ENCODE data around the gene PABPN1L.

The PABPN1L gene

DNA sequence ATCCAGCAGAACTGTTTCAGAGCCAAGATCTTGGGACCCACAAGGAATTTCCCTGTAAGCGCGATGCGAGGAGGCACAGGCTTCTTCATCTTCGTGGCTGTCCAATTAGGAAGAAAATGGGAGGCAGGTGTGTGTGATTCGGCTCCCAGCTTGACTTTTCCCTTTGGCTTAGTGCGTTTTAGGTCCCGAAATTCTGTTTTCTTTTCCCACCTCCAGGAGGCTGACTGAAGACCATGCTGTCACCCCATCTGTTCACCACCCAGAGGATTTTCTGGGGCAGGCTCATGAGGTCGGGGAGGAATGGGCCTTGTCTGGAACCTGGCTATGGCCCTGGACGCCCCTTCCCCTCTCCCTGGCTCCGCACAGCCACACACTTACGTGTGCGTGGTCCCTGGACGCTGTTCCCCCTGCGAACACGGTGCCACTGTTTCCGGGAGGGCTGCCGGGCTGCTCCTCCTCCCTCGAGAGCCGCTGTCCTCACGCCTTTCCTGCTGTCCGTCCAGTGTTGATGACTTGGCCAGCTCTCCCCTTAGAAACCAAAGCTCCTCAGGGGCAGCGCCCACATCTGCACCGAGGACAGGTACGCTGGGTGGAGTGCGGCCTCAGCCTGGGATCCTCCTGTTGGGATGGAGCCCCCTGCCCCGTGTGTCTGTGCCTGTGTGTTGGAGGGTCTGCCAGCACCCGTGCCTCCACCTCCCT lies 2.7 kb upstream of the PABPN1L start:
- DNase-seq (ENCODE audit: low spot score), result no peak

DNA sequence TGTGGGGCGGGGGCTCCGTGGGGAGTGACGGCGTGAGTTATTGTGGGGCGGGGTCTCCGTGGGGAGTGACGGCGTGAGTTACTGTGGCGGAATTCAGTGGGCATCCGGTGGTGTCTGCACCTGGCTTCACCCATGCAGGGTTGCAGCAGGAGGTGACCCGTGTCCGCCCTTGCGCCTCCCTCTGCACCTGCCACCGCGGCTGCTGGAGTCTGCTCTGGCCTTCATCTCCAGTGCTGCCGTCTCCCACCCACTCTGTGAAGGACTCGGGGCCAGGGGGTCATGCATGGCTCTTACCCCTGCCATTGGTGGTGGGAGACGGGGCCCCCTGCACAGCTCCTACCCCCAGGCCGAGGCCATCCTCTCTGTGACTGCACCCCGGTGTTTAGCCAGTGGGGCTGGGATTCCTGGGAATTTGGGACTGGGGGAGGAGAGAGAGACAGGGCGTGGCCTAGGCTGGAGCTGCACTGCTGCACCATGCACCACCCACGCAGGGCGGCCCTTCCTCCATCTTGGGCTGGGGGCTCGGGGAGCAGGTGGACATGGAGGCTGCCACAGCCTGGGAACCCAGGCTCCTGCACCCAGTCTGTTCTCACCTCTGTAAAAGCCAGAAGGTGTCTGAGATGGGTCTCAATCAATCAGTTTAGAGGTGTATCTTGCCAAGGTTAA lies 1.3 kb upstream of the PABPN1L start:
- DNase-seq (ENCODE audit: low spot score), result no peak

DNA sequence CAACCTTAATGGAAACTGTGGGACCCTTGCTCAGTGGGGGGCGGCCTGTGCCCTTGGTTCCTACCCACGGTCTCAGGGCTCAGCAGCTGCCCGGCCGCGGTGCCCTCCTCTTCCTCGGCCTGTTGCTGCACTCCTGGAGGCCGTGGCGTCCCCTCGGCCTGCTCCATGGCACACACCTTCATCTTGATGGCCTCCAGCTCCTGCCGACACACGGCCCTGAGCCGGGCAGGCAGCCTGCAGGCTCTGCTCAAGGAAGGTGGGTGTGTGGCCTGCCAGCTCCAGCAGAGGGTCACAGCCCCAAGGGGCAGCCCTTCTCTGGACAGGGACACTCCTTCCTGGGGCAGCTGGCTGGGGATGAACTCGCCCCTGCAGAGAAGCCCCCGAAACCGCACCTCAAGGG lies 718 bp downstream of the PABPN1L start:
- no peak for DNase-seq (ENCODE audit: low spot score)

DNA sequence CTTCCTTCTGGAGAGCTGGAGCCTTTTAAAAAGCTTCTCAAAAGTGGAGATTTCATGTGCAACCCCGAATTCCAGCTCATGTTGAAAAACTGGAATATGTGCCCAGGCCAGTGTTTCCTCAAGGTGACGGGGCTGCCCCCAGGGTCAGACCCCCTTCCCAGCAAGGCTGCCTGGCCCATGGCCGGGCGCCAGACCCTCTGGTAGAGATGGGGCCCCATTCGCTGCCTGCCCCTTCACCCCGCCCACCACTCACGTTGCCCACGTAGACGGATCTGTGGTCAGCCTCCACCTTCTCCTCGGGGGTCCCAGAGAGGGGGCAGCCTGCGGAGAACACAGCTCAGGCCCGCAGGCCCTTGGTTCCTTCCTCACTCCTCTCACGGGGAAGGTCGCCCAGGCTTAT lies 1.1 kb downstream of the PABPN1L start:
- DNase-seq (ENCODE audit: low spot score), result no peak

DNA sequence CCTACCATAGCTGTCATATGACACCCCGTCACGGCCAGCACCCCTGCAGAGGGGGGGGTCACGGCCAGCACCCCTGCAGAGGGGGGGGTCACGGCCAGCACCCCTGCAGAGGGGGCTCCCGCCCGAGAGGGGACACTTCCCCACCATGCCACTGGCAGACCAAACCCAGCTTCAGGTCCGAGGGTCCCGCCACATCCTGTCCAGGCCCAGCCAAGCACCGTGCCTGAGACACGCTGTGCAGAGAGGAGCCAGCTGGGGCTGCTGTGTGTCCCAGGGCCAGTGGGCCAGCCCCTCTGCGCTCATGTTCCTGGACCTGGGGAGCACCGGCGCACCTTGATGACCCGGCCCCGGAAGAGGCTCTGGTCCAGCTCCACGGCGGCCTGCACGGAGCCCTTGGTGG lies 1.9 kb downstream of the PABPN1L start:
- DNase-seq (ENCODE audit: low spot score), result no peak

DNA sequence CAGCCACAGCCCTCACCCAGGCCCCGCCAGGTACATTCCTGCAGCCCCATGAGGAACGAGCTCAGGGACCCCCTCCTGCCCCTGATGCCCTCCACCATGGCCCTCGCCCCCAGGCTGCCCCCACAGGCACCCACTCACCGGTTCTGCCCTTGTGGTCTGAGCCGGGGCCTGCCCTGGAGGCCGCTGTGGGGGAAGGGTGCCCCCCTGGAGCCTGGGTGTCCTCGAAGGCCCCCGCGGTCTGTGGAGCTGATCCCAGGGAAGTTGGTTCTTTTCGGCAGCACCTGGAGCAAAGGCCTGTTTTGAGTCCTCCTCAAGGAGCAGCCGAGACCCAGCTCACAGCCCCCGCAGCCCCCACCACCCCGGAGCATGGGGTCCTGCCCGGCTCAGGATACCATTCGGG lies 2.4 kb downstream of the PABPN1L start:
- DNase-seq (ENCODE audit: low spot score), result no peak

DNA sequence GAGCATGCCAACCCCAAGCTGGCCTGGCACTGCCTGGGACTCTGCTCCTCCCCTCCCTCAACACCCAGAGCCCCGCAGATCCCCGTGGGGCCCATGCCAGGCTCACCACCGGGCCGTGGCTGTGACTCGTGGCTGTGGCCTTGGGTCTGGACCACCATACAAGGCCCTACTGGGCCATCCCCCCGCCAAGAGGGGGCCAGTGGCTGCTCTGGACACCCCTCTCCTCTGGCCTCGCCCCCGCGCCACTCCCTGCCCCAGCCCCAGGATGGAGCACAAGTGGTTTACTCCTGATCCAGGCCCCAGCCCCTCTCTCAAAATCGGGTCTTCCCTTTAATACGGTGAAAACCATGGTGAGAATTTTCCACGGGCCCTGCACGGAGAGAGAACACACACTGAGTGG lies 3.0 kb downstream of the PABPN1L start:
- DNase-seq (ENCODE audit: low spot score), result no peak

DNA sequence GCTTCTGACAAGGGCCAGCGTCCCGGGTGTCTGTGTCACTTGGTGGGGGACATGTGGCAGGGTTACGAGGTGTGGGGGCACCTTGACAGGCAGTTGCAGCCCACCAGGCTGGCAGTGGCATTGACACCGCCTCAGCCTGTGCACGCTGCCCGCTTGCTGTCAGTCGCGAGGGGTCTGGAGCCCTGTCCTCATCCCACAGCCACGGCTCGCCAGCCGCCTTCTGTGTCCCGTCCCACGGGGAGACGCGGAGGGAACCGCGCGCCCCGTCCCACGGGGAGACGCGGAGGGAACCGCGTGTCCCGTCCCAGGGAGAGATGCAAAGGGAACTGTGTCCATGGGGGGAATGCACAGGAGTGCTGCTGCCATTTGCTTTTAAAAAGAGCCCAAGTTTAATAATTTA lies 3.5 kb downstream of the PABPN1L start:
- no peak for DNase-seq (ENCODE audit: low spot score)

DNA sequence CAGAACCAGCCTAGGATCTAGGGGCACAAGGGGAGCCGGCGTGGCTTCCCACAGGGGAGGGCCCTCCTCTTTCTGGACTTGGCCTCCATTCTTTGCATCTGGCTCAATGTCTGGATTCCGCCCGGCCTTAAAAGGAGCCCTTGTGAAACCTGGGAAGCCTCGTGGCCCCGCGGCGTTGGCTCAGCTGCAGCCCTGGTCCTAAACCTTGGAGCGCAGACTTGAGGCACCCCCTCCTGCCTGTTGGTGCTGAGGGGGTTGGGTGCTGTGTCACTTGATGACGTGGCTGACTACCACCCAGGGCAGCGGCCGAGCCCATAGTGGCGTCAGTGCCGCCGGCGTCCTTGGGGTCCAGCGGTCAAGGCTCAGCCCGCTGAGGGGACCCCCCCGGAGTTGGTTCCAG lies 5.1 kb downstream of the PABPN1L start:
- DNase-seq (ENCODE audit: low spot score), result no peak

DNA sequence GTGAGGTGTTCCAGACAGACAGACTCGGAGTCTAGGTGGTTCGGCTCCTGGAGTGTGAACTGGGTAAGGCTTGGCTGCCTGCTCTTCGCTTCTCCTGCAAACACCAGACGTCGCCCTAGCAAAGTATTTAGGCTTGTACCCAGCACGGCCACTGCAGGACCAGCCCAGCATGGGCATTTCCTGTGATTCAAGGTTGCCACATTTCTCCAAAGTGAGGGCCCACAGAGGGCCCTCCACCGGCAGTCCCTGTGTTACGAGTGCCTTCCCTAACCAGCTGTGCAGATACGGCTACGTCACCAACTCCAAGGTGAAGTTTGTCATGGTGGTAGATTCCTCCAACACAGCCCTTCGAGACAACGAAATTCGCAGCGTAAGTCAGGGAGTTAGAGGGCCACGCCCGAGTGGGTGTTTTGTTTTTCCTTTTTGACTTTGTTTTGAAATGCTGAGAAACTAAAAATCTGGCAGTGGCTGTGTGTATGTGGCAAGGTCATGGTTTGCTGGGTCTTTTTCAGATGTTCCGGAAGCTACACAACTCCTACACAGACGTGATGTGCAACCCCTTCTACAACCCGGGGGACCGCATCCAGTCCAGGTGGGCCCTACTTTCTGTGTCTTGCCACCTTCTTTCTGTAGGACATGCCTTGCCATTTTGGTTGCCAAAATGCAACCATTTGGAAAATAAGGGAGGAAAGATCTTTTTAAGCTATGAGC lies 6.9 kb downstream of the PABPN1L start:
- no peak for DNase-seq (ENCODE audit: low spot score)

DNA sequence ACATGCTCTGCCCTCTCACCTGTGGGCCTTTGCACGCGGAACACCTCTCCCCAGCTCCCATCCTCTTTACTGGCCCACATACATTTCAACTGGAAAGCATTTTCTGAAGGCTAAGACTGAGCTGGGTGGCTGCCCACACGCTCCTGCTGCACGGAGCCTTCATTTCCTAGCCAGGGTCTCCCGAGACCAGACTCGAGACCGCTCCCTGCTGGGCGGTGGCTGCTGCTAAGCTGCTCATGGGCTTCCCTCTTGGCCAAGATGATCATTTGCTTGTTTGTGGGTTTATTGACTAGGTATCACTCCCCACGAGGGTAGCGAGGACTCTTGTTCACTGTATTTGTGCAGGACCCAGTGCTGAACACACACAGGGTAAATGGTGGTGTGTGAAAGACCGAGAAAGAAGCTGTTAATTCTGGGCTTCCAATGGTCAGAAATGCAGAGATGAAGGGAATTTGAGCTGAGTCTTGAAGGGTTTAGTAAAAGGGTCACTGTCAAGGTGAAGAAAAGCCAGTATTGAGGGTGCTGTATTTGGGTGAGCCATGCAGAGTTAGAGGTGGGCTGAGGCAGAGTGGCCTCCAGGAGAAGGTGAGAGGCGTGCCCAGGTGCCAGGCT lies 8.6 kb downstream of the PABPN1L start:
- peak; percentile 75 for DNase-seq (ENCODE audit: low spot score)

DNA sequence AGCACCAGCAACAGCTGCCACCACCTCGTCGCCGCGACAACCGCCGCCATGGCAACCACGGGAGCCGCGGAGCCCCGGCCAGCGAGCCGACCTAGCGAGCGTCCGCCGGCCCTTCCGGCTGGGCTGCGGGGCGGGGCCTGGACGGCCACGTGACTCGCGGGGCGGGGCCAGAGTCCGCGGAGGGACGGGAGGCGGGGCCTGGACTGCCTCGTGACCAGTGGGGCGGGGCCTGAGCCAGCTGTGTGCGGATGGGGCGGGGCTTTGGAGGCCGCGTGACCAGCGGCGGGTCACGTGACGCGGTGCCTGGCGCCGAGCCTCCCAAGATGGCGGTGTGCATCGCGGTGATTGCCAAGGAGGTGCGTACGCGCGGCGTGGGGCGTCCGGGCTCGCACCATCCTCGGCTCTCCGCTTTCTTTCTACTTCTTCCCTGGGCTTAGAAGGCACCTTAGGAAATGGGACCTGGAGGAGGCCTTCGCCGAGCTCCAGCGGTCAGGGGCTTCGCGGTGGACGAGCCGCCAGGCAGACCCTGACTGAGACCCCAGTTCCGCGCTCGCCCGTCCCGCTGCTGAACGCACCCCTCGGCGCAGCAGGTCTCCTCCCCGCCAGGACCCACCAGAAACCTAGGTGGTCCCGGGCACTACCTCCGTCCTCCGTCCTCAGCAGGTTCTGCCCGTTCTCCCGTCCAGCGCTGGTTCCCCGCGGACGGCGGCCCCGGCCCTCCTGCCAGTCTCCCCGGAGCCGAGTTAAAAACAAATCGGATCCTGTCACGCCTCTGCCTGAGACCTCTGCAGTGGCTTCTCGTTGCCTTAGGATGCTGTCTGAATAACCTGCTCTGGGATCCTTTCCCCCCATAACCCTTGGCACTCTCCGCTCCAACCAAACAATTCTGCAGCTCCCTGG lies 9.4 kb downstream of the PABPN1L start, which contains the start of the genes GALNS and TRAPPC2L:
Gene GALNS, minus strand, starts transcription at position 120 of the 900 bp plus-strand sequence. Its CDS starts 70 bp downstream, at position 50.
Gene TRAPPC2L, plus strand, starts transcription at position 300 of the 900 bp plus-strand sequence. Its CDS starts 24 bp downstream, at position 324.
- DNase-seq (ENCODE audit: low spot score), result peak; percentile 98

DNA sequence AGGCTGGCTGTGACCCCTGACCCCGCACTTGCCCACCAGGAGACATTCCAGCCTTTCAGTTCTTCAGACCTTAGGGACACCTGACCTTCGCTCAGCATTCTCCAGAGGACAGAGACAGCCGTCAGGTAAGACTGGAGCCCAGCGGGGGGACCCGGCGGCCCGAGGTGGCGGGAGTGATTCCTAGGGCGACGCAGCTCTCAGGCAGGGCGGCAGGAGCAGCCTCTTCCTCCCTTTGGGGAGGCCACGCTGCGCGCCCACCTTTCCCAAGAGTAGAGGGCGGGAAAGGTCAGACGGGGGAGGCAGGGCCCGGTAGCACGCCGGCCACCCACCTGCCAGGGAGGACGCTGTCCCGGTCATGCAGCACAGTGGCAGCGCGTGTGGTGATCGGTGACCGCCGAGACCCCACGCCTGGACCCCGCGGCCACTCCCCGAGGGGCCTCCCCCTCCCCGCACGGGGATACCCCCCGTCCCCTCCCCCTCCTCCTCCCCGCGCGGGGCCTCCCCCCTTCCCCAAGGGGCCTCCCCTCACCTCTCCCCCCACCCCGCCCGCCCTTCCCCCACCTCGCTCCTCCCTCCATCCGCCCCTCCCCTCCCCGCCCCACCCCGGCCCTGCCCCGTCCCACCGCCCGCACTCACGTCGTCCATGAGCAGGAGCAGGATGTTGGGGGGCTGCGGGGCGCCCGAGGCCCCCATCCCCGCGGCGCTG lies 10.2 kb downstream of the PABPN1L start:
- DNase-seq (ENCODE audit: low spot score), result no peak

DNA sequence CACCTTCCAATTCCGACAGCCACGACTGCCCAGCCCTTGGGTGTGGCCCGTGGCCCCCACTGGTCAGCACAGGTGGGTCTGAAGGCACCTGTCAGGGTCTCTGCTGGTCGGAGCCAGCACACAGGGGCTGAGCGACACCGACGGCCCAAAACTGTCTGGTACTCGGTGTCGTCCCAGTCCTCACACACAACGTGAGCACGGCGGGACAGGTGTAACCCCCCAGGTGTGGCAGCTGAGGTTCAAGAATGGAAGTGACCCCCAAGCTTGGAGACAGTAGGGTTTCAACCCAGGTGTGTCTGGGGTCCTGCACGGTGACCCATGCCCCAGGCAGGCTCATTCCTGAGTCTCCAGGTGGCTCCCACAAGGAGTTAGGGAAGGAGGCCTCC lies 10.7 kb downstream of the PABPN1L start:
- DNase-seq (ENCODE audit: low spot score), result no peak

DNA sequence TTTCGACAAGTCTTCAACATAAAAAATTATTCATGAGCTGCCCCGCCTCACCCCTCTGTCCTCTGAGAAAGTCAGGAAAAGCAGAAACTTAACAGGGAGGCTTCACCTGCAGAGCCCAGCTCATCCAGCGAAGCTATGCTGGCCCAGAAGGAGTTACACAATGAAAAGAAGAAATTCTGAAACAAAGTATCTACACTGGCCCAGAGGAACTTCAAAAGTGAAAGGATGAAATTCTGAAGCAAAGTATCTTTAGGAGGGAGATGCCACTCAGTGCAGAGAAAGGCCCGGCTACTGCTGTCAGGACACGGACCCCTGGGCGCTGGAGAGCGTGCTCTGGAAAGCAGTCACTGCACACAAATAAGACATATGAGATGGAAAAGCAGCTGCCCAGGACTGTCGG lies 11.3 kb downstream of the PABPN1L start:
- no peak for DNase-seq (ENCODE audit: low spot score)

DNA sequence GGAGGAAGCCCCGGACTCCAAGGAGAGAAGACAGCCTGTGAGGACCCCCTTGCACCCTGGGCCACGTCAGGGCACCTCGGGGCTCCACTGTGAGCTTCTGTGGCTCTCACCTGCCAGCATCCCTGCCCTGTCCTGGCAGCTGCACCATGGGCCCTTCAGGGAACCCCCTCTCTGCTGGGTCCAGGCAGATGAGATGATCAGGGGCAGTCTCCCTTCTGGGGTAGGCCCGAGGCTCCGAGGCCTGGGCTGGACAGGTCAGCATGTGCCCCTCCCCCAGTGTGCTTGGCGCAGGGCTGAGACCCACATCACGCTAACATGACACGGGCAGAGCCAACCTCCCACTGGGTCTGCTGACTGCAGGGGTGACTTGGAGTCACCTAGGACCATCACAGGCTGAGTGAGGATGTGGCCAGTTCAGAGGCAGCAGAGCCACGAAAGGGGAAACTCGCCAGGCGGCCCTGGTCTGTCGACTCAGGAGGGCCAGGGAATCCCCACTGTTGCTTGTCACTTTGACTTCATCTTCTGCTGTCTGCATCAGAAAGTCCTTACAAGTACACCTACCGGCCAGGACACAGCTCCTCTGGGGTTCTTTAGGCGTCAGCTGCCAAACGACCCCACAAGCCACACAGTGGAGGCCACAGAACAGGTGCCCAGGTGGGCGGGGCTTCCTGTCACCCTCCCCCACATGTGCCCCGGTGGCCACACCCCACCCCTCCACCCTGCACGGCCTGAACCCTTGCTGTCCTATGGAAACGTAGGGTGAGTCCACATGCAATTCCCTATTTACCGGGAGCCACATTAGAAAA lies 12.0 kb downstream of the PABPN1L start:
- no peak for DNase-seq (ENCODE audit: low spot score)

DNA sequence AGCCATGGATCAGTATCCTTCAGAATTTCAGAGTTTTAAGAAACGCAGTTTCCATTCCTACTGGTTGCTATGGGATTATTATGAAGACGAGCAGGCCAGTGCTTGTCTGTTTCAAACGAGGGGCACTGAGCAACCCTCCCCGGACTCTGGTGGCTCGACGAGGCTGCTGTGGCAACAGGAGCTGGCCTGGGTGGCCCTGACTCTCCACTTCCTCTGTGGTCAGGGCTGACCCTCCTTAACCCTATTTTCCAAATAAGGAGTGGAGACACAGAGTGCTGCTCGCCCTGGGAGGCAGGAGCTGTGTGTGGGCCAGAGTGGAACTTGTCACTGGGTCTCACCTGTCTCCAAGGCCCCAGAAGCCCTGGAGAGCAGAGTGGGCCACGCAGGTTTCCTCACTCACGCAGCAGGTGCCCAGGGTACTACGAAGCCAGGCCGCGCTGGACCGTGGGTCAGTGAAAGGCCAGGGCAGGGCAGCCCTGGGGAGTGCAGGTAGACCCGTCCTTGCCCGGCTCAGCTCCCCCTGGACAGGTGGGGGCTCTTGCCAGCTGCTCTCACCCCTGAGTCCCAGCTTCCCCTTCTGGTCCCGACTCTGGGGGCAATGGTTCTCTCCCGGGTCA lies 13.0 kb downstream of the PABPN1L start:
- DNase-seq (ENCODE audit: low spot score), result no peak

DNA sequence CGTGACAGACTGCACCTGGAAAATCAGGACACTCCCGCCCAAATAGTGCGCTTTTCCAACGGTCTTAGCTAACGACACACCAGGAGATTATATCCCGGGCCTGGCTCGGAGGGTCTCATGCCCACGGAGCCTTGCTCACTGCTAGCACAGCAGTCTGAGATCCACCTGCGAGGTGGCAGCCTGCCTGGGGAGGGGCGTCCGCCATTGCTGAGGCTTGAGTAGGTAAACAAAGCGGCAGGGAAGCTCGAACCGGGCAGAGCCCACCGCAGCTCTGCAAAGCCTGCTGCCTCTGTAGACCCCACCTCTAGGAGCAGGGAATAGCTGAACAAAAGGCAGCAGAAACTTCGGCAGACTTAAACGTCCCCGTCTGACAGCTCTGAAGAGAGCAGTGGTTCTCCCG lies 14.8 kb downstream of the PABPN1L start:
- no peak for DNase-seq (ENCODE audit: low spot score)

DNA sequence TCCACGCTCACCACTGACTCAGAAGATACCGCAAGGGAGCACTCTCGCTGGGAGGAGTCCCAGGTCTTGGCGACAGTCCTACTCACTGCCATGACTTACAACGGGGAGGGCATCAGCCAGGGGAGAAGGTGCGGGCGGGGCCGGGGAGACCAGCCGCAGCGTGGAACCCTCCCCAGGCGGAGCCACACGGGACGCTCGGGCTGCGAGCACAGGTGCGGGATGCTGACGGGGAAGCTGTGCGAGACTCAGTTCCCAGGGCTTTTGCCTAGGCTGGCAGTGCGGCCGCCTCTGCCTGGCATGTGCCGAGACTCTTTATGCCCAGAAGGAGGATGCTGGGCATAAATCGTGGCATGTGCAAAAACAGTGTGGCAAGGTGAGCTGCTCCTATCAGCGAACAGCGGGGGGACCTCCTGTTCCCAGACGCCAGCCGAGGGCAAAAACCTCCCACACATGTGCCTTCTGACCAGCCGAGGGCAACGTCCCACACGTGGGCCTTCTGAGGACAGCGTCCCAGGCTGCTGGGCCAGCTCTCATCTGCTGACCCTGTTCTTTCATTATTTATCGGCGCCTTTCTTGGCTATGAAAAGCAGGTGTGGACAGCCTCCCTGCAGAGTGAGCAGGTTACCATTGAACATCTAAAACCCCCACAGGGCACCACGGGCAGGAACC lies 15.8 kb downstream of the PABPN1L start:
- no peak for DNase-seq (ENCODE audit: low spot score)
